HCT116 (cell line): ENCODE measurements around the gene PDZD4. TPM values are rescaled to one million over a fixed set of nuclear protein-coding genes. Genes with fewer than 3 reads are reported as not detected.

Experiments
- ATAC-seq: fragments of 200-7000 bp; cut with Tn5 transposase; 2 replicates; pipeline ENCODE4 v1.9.1; 2020; ENCODE audit warnings: mild to moderate bottlenecking, moderate library complexity
- BruUV-seq: library from RNA; stranded (reverse); fragments of 400-500 nt; replicated peaks from 2 replicates; lab custom pipeline; 2021; lab: Mats Ljungman, UMichigan
- CTCF ChIA-PET: fragments of 300-600 bp; sonication (Branson Sonifier 250); formaldehyde crosslinking; loops from one replicate; lab custom pipeline; 2021; ENCODE audit warnings: antibody characterized with exemption; lab: Charles Lee
- POLR2A ChIA-PET: fragments of 300-600, 350-600 bp; sonication (Branson Sonifier 250); formaldehyde crosslinking; loops from one replicate; lab custom pipeline; 2021; ENCODE audit warnings: antibody characterized with exemption; lab: Charles Lee
- RAD21 ChIA-PET, 2 experiments: fragments of 300-600 bp; sonication (Branson Sonifier 250); formaldehyde crosslinking; loops; one replicate each; lab custom pipeline; 2023; ENCODE audit warnings: low total read pairs in 2 of 2; ENCODE audit not compliant: uncharacterized antibody in 2 of 2, unreplicated experiment in 2 of 2, low non-redundant PET in 1 of 2; lab: Charles Lee
- DNase-seq: peaks from one replicate; pipeline ENCODE4 v3.0.0-alpha.2; 2010; ENCODE audit warnings: low read depth, low spot score
- H2AFZ ChIP-seq: fragments of 200-600 bp; shearing (Covaris generic), sonication (generic); 2 replicates; pipeline ENCODE4 v1.6.1; 2017; ENCODE audit warnings: low read depth, mixed run types, mixed read lengths, antibody characterized with exemption, low read length; ENCODE audit not compliant: poor library complexity, severe bottlenecking
- H3K27ac ChIP-seq: 2 replicates; pipeline ENCODE4 v1.5.1; 2012; ENCODE audit warnings: low read depth, low read length
- H3K27me3 ChIP-seq: fragments of 200-600 bp; sonication (generic); 2 replicates; pipeline ENCODE4 v1.6.1; 2016; ENCODE audit warnings: mixed run types, low read length, mixed read lengths; ENCODE audit not compliant: insufficient read depth
- H3K36me3 ChIP-seq, 2 experiments: fragments of 200-500 bp in 1 of 2; fragments of 200-600 bp in 1 of 2; sonication (Bioruptor generic) in 1 of 2; sonication (generic) in 1 of 2; 2 replicates each; pipeline versions ENCODE4 v1.5.1 to v1.6.1; 2014 to 2016; ENCODE audit warnings: low read length in 2 of 2, inconsistent platforms in 1 of 2, mixed read lengths in 1 of 2, mixed run types in 1 of 2; ENCODE audit not compliant: insufficient read depth in 2 of 2, control insufficient read depth in 1 of 2
- H3K4me1 ChIP-seq, 2 experiments: fragments of 200-600 bp in 1 of 2; sonication (generic) in 1 of 2; 2 replicates each; pipeline versions ENCODE4 v1.5.1 to v1.6.1; 2012 to 2017; ENCODE audit warnings: low read length in 2 of 2, inconsistent platforms in 1 of 2, mild to moderate bottlenecking in 1 of 2, mixed read lengths in 1 of 2, mixed run types in 1 of 2, moderate library complexity in 1 of 2; ENCODE audit not compliant: insufficient read depth in 2 of 2, control insufficient read depth in 1 of 2
- H3K4me2 ChIP-seq: fragments of 200-600 bp; sonication (generic); 2 replicates; pipeline ENCODE4 v1.6.1; 2017; ENCODE audit warnings: mixed run types, low read length, mixed read lengths
- H3K4me3 ChIP-seq, 2 experiments: fragments of 200-600 bp in 1 of 2; sonication (generic) in 1 of 2; replicated peaks in 1 of 2; 2 replicates each; pipeline ENCODE4 v1.5.1; 2011 to 2016; ENCODE audit warnings: low read length in 2 of 2, control low read depth in 1 of 2, low read depth in 1 of 2, mild to moderate bottlenecking in 1 of 2, mixed read lengths in 1 of 2, mixed run types in 1 of 2
- H3K79me2 ChIP-seq: fragments of 200-600 bp; sonication (generic); 2 replicates; pipeline ENCODE4 v1.6.1; 2017; ENCODE audit warnings: mild to moderate bottlenecking, mixed run types, low read length, moderate library complexity, mixed read lengths; ENCODE audit not compliant: insufficient read depth
- H3K9ac ChIP-seq: fragments of 200-600 bp; sonication (generic); 2 replicates; pipeline ENCODE4 v1.6.1; 2016; ENCODE audit warnings: low read length, mixed read lengths
- H3K9me2 ChIP-seq: fragments of 200-600 bp; sonication (generic), shearing (Covaris generic); 2 replicates; pipeline ENCODE4 v1.6.1; 2017; ENCODE audit warnings: mixed run types, mild to moderate bottlenecking, moderate library complexity; ENCODE audit not compliant: insufficient read depth
- H3K9me3 ChIP-seq, 2 experiments: fragments of 200-500 bp in 1 of 2; fragments of 200-600 bp in 1 of 2; sonication (Bioruptor generic) in 1 of 2; sonication (generic) in 1 of 2; 2 replicates each; pipeline ENCODE4 v1.6.1; 2014 to 2017; ENCODE audit warnings: low read length in 2 of 2, mixed read lengths in 2 of 2, inconsistent platforms in 1 of 2, low read depth in 1 of 2, mild to moderate bottlenecking in 1 of 2, mixed run types in 1 of 2, moderate library complexity in 1 of 2; ENCODE audit not compliant: control insufficient read depth in 1 of 2, insufficient read depth in 1 of 2
- H4K20me1 ChIP-seq: fragments of 200-600 bp; sonication (generic), shearing (Covaris generic); 2 replicates; pipeline ENCODE4 v1.6.1; 2017; ENCODE audit warnings: mixed run types, mild to moderate bottlenecking, moderate library complexity; ENCODE audit not compliant: insufficient read depth
- CBX3 ChIP-seq: IDR thresholded peaks from 2 replicates; pipeline ENCODE4 v1.6.1; 2012; ENCODE audit warnings: low read depth
- CEBPB ChIP-seq: IDR thresholded peaks from 2 replicates; pipeline ENCODE4 v1.6.1; 2012; ENCODE audit warnings: low read depth
- EZH2 ChIP-seq: fragments of 200-600 bp; sonication (generic); IDR thresholded peaks from 2 replicates; pipeline ENCODE4 v1.6.1; 2017; ENCODE audit warnings: antibody characterized with exemption, mixed run types
- EZH2phosphoT487 ChIP-seq: fragments of 200-600 bp; IDR thresholded peaks from 2 replicates; pipeline ENCODE4 v1.6.1; 2018; ENCODE audit warnings: antibody characterized with exemption, borderline replicate concordance
- FOSL1 ChIP-seq: IDR thresholded peaks from 2 replicates; pipeline ENCODE4 v1.6.1; 2012; ENCODE audit warnings: low read depth
- JUND ChIP-seq: IDR thresholded peaks from 2 replicates; pipeline ENCODE4 v1.6.1; 2012
- POLR2A ChIP-seq: IDR thresholded peaks from 2 replicates; pipeline ENCODE4 v1.7.0; 2011; ENCODE audit warnings: borderline replicate concordance; ENCODE audit not compliant: insufficient read depth, insufficient read length; ENCODE audit errors: extremely low read depth
- POLR2AphosphoS5 ChIP-seq: IDR thresholded peaks from 2 replicates; pipeline ENCODE4 v1.6.1; 2011; ENCODE audit warnings: mild to moderate bottlenecking, low read depth, low read length, moderate library complexity
- RAD21 ChIP-seq: IDR thresholded peaks from 2 replicates; pipeline ENCODE4 v1.6.1; 2012; ENCODE audit warnings: low read depth, mild to moderate bottlenecking
- REST ChIP-seq: IDR thresholded peaks from 2 replicates; pipeline ENCODE4 v1.6.1; 2012; ENCODE audit warnings: low read depth
- SIN3A ChIP-seq: IDR thresholded peaks from 2 replicates; pipeline ENCODE4 v1.6.1; 2012; ENCODE audit warnings: low read depth
- SP1 ChIP-seq: IDR thresholded peaks from 2 replicates; pipeline ENCODE4 v1.6.1; 2012; ENCODE audit warnings: low read depth
- SRF ChIP-seq: IDR thresholded peaks from 2 replicates; pipeline ENCODE4 v1.6.1; 2012; ENCODE audit warnings: low read depth
- YY1 ChIP-seq: IDR thresholded peaks from 2 replicates; pipeline ENCODE4 v1.6.1; 2011; ENCODE audit warnings: low read length, low read depth, moderate library complexity, mild to moderate bottlenecking; ENCODE audit not compliant: insufficient replicate concordance; ENCODE audit errors: extremely low read depth
- ZBTB33 ChIP-seq: IDR thresholded peaks from 2 replicates; pipeline ENCODE4 v1.6.1; 2011; ENCODE audit warnings: mild to moderate bottlenecking, low read length, moderate library complexity; ENCODE audit not compliant: insufficient replicate concordance; ENCODE audit errors: extremely low read depth
- ZFX ChIP-seq: fragments of 450-650 bp; IDR thresholded peaks from 2 replicates; pipeline ENCODE4 v1.6.1; 2017
- ZNF274 ChIP-seq: fragments of 200-500 bp; sonication (Bioruptor generic); IDR thresholded peaks from 2 replicates; pipeline ENCODE4 v1.6.1; 2014; ENCODE audit warnings: mild to moderate bottlenecking, low read depth, low read length, inconsistent platforms
- intact Hi-C: fragments of 100-400 bp; cut with micrococcal nuclease; formaldehyde crosslinking; loops from 2 replicates; pipeline ENCODE4 v1.10.0; 2022
- total RNA-seq: library from RNA; stranded (reverse); gene quantifications from one replicate; pipeline ENCODE4 v1.2.1, GENCODE V29; 2021; ENCODE audit not compliant: unreplicated experiment
- TF ChIP-seq, protein P1 (sequence below), 3 experiments: fragments of 200-600 bp in 1 of 3; sonication (generic) in 1 of 3; IDR thresholded peaks in 2 of 3; conservative IDR thresholded peaks in 1 of 3; 2 replicates each; pipeline ENCODE4 v1.5.1; 2012 to 2017; ENCODE audit warnings: low read depth in 2 of 3, low read length in 2 of 3, antibody characterized with exemption in 1 of 3, borderline replicate concordance in 1 of 3, control low read depth in 1 of 3, mild to moderate bottlenecking in 1 of 3, mixed read lengths in 1 of 3, mixed run types in 1 of 3, moderate library complexity in 1 of 3; ENCODE audit not compliant: insufficient read depth in 1 of 3
- TF ChIP-seq, protein P2 (sequence below): IDR thresholded peaks from 2 replicates; pipeline ENCODE4 v1.6.1; 2012
- TF ChIP-seq, protein P3 (sequence below): IDR thresholded peaks from 2 replicates; pipeline ENCODE4 v1.6.1; 2012

PDZD4 gene
- total RNA-seq, 1 experiment from 2014 or later: 0.30 TPM

- Histone ChIP-seq H3K4me2 (peak overlapping the region; percentile 85), H3K79me2 (peaks cover 46% of the 10 kb centered on the region), H3K9me2 (no peaks in the 10 kb centered on the region), H3K27ac (no peak overlapping the region), H2AFZ (no peak overlapping the region), H4K20me1 (no peaks in the 10 kb centered on the region), H3K9ac (no peak overlapping the region), H3K36me3 (no peaks in the 10 kb centered on the region), H3K27me3 (no peaks in the 10 kb centered on the region), H3K4me3 (no peak overlapping the region), H3K9me3 (no peaks in the 10 kb centered on the region), H3K4me1 (peaks cover 0 to 17% of the 10 kb centered on the region in 2 experiments; a peak in 2 of 4 replicates)
- ChIA-PET CTCF (no interaction called here), RAD21 (no interaction called here), POLR2A (no interaction called here)
- DNase-seq (no peak), ATAC-seq (no peak)
- intact Hi-C loops: no loop called here
- no TSS peak for BruUV-seq
- no peak for TF ChIP-seq ZNF274
- TF ChIP-seq, protein P1, sequence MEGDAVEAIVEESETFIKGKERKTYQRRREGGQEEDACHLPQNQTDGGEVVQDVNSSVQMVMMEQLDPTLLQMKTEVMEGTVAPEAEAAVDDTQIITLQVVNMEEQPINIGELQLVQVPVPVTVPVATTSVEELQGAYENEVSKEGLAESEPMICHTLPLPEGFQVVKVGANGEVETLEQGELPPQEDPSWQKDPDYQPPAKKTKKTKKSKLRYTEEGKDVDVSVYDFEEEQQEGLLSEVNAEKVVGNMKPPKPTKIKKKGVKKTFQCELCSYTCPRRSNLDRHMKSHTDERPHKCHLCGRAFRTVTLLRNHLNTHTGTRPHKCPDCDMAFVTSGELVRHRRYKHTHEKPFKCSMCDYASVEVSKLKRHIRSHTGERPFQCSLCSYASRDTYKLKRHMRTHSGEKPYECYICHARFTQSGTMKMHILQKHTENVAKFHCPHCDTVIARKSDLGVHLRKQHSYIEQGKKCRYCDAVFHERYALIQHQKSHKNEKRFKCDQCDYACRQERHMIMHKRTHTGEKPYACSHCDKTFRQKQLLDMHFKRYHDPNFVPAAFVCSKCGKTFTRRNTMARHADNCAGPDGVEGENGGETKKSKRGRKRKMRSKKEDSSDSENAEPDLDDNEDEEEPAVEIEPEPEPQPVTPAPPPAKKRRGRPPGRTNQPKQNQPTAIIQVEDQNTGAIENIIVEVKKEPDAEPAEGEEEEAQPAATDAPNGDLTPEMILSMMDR (IDR thresholded peaks at IDR 0.05 in 2 of 3, conservative IDR thresholded peaks at IDR 0.05 in 1 of 3; ENCODE audit: borderline replicate concordance in 1 of 3, insufficient read depth in 1 of 3, low read depth in 2 of 3, low read length in 2 of 3): no peak
- no peak for TF ChIP-seq CBX3
- TF ChIP-seq JUND: no peak
- TF ChIP-seq RAD21: no peak
- TF ChIP-seq, protein P2, sequence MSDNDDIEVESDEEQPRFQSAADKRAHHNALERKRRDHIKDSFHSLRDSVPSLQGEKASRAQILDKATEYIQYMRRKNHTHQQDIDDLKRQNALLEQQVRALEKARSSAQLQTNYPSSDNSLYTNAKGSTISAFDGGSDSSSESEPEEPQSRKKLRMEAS: no peak
- no peak for TF ChIP-seq SRF
- no peak for TF ChIP-seq REST
- TF ChIP-seq YY1: no peak
- TF ChIP-seq SIN3A: no peak
- no peak for TF ChIP-seq ZFX
- no peak for TF ChIP-seq POLR2A
- TF ChIP-seq, protein P3, sequence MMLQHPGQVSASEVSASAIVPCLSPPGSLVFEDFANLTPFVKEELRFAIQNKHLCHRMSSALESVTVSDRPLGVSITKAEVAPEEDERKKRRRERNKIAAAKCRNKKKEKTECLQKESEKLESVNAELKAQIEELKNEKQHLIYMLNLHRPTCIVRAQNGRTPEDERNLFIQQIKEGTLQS: no peak
- no peak for TF ChIP-seq ZBTB33
- TF ChIP-seq FOSL1: no peak
- TF ChIP-seq CEBPB: no peak
- TF ChIP-seq EZH2phosphoT487: no peak
- TF ChIP-seq EZH2: no peak
- no peak for TF ChIP-seq SP1
- no peak for TF ChIP-seq POLR2AphosphoS5
- TF ChIP-seq, all 23 proteins: peak for 0
Measured at GRCh38 chrX:153792368-153792767, 38.0 kb downstream of the PDZD4 start.
